SH-SY5Y (cell line): ENCODE data around the gene FAM120A.

Experiments
- GATA2 ChIP-seq: IDR thresholded peaks from 2 replicates; pipeline ENCODE4 v1.6.1; 2011; ENCODE audit warnings: mild to moderate bottlenecking, low read depth, low read length
- GATA3 ChIP-seq: IDR thresholded peaks from 2 replicates; pipeline ENCODE4 v1.6.1; 2011; ENCODE audit warnings: low read depth, mild to moderate bottlenecking, low read length, moderate library complexity

DNA sequence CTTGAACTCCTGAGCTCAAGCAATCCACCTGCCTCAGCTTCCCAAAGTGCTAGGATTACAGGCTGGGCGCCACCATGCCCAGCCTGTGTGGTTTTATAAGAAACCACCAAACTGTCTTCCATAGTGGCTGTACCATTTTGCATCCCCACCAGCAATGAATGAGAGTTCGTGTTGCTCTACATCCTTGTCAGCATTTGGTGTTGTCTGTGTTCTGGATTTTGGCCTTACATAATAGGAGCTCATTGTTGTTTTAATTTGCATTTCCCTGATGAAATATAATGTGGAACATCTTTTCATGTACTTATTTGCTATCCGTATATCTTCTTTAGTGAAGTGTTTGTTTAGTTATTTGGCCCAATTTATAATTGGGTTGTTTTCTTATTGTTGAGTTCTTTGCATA lies 154.7 kb downstream of the FAM120A start:
- TF ChIP-seq GATA3 (no peak), GATA2 (no peak)
